Measurements from ENCODE around the gene HOXD1. TPM values are rescaled to one million over a fixed set of nuclear protein-coding genes. Genes with fewer than 3 reads are reported as not detected.

The HOXD1 gene
- total RNA-seq, 1 donor from 2014 or later: 9.8 TPM

DNA sequence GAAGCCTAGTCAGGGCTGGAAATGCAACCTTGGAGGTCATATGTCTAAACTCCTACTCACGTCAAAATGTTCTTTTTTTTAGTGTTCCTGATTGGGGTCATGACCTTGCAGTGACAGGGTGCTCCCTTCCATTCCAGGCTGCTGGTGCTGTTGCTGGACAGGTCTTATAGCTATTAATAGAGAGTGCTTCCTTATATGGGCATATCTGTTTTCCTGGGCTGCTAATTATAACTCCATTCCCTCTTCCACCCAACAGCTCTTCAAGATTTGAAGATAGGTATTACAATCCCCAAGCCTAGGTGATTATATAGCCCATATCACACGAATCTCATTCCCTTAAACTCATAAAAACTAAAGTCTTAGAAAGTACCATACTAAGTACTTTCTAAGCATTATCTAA is 18.8 kb upstream of the HOXD1 start:
- Histone ChIP-seq H3K36me3 (ENCODE audit: control insufficient read depth, insufficient read depth, low read length) (no peaks in the 10 kb centered on the region), H3K4me3 (ENCODE audit: low read depth, low read length) (no peak overlapping the region), H3K27me3 (ENCODE audit: control insufficient read depth, insufficient read depth, low read length) (no peaks in the 10 kb centered on the region)
- no peak for TF ChIP-seq CTCF (IDR thresholded peaks at IDR 0.05; ENCODE audit: insufficient read depth, low read length, poor library complexity, severe bottlenecking)
- no peak for DNase-seq (ENCODE audit: low read depth)

- DNase-seq (ENCODE audit: low read depth): no peak
- no peaks in the 10 kb centered on the region for H3K27me3 ChIP-seq (ENCODE audit: control insufficient read depth, insufficient read depth, low read length)
- TF ChIP-seq CTCF (IDR thresholded peaks at IDR 0.05; ENCODE audit: insufficient read depth, low read length, poor library complexity, severe bottlenecking): no peak
- H3K4me3 ChIP-seq (ENCODE audit: low read depth, low read length): no peak overlapping the region
- H3K36me3 ChIP-seq (ENCODE audit: control insufficient read depth, insufficient read depth, low read length): no peaks in the 10 kb centered on the region
Measured at GRCh38 chr2:176170602-176171305, 17.7 kb upstream of the HOXD1 start.

DNA sequence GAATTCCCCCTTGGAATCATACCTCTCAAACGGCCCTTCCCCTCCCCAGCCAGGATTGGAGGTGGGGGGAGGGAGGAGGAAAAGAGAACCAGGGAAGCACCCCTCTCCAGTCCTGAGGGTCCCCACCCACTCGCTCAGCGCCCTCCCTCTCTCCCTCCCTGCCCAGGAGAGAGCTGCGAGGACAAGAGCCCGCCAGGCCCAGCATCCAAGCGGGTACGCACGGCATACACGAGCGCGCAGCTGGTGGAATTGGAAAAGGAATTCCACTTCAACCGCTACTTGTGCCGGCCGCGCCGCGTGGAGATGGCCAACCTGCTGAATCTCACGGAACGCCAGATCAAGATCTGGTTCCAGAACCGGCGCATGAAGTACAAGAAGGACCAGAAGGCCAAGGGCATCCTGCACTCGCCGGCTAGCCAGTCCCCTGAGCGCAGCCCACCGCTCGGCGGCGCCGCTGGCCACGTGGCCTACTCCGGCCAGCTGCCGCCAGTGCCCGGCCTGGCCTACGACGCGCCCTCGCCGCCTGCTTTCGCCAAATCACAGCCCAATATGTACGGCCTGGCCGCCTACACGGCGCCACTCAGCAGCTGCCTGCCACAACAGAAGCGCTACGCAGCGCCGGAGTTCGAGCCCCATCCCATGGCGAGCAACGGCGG is 17.0 kb upstream of the HOXD1 start:
- Histone ChIP-seq H3K36me3 (ENCODE audit: control insufficient read depth, insufficient read depth, low read length) (no peaks in the 10 kb centered on the region), H3K27me3 (ENCODE audit: control insufficient read depth, insufficient read depth, low read length) (no peaks in the 10 kb centered on the region), H3K4me3 (ENCODE audit: low read depth, low read length) (peak overlapping the region; percentile 43)
- DNase-seq (ENCODE audit: low read depth): no peak
- TF ChIP-seq CTCF (IDR thresholded peaks at IDR 0.05; ENCODE audit: insufficient read depth, low read length, poor library complexity, severe bottlenecking): no peak

DNA sequence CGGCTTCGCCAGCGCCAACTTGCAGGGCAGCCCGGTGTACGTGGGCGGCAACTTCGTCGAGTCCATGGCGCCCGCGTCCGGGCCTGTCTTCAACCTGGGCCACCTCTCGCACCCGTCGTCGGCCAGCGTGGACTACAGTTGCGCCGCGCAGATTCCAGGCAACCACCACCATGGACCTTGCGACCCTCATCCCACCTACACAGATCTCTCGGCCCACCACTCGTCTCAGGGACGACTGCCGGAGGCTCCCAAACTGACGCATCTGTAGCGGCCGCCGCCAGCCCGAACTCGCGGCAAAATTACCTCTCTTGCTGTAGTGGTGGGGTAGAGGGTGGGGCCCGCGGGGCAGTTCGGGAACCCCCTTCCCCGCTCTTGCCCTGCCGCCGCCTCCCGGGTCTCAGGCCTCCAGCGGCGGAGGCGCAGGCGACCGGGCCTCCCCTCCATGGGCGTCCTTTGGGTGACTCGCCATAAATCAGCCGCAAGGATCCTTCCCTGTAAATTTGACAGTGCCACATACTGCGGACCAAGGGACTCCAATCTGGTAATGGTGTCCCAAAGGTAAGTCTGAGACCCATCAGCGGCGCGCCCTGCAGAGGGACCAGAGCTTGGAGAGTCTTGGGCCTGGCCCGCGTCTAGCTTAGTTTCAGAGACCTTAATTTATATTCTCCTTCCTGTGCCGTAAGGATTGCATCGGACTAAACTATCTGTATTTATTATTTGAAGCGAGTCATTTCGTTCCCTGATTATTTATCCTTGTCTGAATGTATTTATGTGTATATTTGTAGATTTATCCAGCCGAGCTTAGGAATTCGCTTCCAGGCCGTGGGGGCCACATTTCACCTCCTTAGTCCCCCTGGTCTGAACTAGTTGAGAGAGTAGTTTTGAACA is 16.2 kb upstream of the HOXD1 start:
- no peaks in the 10 kb centered on the region for H3K27me3 ChIP-seq (ENCODE audit: control insufficient read depth, insufficient read depth, low read length)
- TF ChIP-seq CTCF (IDR thresholded peaks at IDR 0.05; ENCODE audit: insufficient read depth, low read length, poor library complexity, severe bottlenecking): no peak
- no peak for DNase-seq (ENCODE audit: low read depth)

GRCh38 chr2:176172895-176173566 is 15.4 kb upstream of the HOXD1 start:
- H3K27me3 ChIP-seq (ENCODE audit: control insufficient read depth, insufficient read depth, low read length): no peaks in the 10 kb centered on the region
- H3K4me3 ChIP-seq (ENCODE audit: low read depth, low read length): peak overlapping the region; percentile 43
- TF ChIP-seq CTCF (IDR thresholded peaks at IDR 0.05; ENCODE audit: insufficient read depth, low read length, poor library complexity, severe bottlenecking): no peak
- no peaks in the 10 kb centered on the region for H3K36me3 ChIP-seq (ENCODE audit: control insufficient read depth, insufficient read depth, low read length)
- no peak for DNase-seq (ENCODE audit: low read depth)

More for the DNA sequence above, 16.2 kb upstream of the HOXD1 start:
- Histone ChIP-seq H3K36me3 (ENCODE audit: control insufficient read depth, insufficient read depth, low read length) (no peaks in the 10 kb centered on the region), H3K4me3 (ENCODE audit: low read depth, low read length) (peak overlapping the region; percentile 43)
